Measurements from ENCODE around the gene ZBTB21. TPM values are rescaled to one million over a fixed set of nuclear protein-coding genes. Genes with fewer than 3 reads are reported as not detected.

The ZBTB21 gene
- total RNA-seq, 1 donor from 2014 or later: 8.4 TPM

DNA sequence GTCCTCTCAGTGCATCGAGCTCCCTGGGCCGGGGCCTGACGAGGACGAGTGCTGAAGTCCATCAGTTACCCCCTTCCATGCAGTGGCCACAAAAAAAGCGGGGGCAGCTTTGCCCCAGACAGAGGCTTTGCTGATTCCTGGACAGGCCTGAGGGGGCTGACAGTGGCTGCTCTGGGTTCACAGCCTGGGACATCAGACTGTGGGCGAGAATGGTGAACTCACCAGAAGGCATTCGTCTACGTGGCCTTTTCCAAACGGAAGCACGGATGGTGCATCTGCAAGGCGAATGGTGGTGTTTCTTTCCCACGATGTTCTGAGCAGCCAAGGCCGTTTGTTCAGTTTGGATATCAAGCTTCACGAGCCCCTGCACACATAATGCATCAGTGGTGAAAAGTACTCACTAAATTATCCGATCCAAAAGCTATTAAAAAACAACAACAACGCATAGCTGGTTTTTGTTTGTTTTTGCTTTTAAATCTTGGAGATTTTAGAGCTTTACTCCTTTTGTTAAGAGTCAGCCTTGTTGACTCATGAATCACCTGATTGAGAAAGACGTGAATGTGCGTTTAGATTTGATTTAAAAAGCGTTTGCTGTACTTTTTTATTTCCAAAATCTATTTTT is 6.3 kb upstream of the ZBTB21 start:
- TF ChIP-seq, protein P1, sequence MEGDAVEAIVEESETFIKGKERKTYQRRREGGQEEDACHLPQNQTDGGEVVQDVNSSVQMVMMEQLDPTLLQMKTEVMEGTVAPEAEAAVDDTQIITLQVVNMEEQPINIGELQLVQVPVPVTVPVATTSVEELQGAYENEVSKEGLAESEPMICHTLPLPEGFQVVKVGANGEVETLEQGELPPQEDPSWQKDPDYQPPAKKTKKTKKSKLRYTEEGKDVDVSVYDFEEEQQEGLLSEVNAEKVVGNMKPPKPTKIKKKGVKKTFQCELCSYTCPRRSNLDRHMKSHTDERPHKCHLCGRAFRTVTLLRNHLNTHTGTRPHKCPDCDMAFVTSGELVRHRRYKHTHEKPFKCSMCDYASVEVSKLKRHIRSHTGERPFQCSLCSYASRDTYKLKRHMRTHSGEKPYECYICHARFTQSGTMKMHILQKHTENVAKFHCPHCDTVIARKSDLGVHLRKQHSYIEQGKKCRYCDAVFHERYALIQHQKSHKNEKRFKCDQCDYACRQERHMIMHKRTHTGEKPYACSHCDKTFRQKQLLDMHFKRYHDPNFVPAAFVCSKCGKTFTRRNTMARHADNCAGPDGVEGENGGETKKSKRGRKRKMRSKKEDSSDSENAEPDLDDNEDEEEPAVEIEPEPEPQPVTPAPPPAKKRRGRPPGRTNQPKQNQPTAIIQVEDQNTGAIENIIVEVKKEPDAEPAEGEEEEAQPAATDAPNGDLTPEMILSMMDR (IDR thresholded peaks at IDR 0.05; ENCODE audit: unreplicated experiment): no peak
- H3K4me3 Mint-ChIP-seq (ENCODE audit: unreplicated experiment): no peak overlapping the region
- peaks cover 5% of the 10 kb centered on the region for H3K36me3 Mint-ChIP-seq (ENCODE audit: low read depth, unreplicated experiment)
- DNase-seq (ENCODE audit: low spot score): no peak
- no peak overlapping the region for H3K27ac Mint-ChIP-seq (ENCODE audit: unreplicated experiment)
- H3K27me3 Mint-ChIP-seq (ENCODE audit: unreplicated experiment): peaks cover 20% of the 10 kb centered on the region
- no peaks in the 10 kb centered on the region for H3K9me3 Mint-ChIP-seq (ENCODE audit: unreplicated experiment)
- peaks cover 2% of the 10 kb centered on the region for H3K4me1 Mint-ChIP-seq (ENCODE audit: unreplicated experiment)

DNA sequence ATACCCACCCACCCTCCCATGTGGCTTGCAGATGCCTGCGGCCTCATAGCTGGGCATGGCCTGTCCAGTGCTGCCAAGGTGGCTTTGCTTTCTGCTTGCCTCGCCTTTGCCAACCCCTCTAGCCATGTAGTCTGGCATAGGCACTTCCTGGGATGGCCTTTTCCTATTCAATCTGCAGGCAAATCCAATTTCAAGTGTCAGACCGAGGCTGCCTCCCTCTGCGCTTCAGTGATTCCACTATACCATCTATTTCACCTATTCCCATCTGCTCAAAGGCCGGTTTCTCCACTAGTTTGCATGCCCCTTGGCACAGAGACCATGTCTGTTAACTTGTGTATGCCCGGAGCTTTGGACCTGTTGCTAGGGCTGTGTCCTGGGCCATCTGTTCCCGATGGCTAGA is 3.8 kb upstream of the ZBTB21 start:
- Mint-ChIP-seq H3K27me3 (ENCODE audit: unreplicated experiment) (peaks cover 21% of the 10 kb centered on the region), H3K4me1 (ENCODE audit: unreplicated experiment) (peaks cover under 1% of the 10 kb centered on the region), H3K36me3 (ENCODE audit: low read depth, unreplicated experiment) (no peaks in the 10 kb centered on the region), H3K27ac (ENCODE audit: unreplicated experiment) (no peak overlapping the region), H3K9me3 (ENCODE audit: unreplicated experiment) (no peaks in the 10 kb centered on the region), H3K4me3 (ENCODE audit: unreplicated experiment) (no peak overlapping the region)
- DNase-seq (ENCODE audit: low spot score): no peak
- TF ChIP-seq, protein P1 (IDR thresholded peaks at IDR 0.05; ENCODE audit: unreplicated experiment): no peak

DNA sequence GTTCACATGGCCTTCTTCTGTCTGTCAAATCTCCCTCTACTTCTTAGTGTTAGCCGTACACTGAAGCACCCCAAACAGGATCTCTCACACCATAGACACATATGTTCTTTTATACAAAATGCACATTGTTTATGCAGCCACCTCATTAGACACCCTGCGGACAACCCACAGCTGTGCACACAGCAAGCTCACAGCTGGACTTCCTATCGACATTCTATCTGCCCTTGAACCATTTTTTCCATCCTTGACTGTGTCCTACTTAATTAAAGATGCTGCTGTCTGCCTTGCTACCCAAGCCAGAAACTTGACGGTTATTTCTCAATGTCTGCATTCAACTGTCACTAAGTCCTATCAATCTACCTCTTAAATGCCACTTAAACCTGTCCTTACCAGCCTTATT is 3.2 kb upstream of the ZBTB21 start:
- H3K27ac Mint-ChIP-seq (ENCODE audit: unreplicated experiment): no peak overlapping the region
- H3K9me3 Mint-ChIP-seq (ENCODE audit: unreplicated experiment): no peaks in the 10 kb centered on the region
- no peak for DNase-seq (ENCODE audit: low spot score)
- peaks cover 3% of the 10 kb centered on the region for H3K4me1 Mint-ChIP-seq (ENCODE audit: unreplicated experiment)
- no peaks in the 10 kb centered on the region for H3K36me3 Mint-ChIP-seq (ENCODE audit: low read depth, unreplicated experiment)
- TF ChIP-seq, protein P1 (IDR thresholded peaks at IDR 0.05; ENCODE audit: unreplicated experiment): no peak
- peaks cover 21% of the 10 kb centered on the region for H3K27me3 Mint-ChIP-seq (ENCODE audit: unreplicated experiment)
- H3K4me3 Mint-ChIP-seq (ENCODE audit: unreplicated experiment): no peak overlapping the region

DNA sequence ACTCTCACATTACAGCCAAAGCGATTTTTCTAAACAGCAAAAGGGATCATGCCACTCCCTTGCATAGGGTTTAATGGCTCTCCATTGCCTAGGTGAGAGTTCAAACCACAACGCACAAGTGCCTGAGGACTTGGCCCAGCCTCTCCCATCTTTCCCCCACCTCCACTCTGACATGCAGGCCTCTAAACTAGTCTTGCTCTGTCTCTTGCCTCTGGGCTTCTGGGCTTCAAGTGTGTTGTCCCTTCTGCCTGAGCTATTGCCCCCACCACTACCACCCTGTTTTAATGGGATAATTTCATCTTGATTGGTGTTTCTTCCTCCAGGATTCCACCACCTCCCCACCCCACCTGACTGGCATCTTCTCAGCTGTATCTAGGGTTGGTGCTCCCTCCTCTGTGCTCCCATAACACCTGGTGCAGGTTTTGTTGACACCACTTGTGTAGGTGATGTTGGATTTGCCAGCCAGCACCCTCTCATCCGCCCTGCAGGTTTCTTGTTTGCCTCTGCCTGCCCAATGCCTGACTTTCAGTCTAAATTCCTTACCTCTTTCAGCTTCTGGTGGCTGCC is 2.7 kb upstream of the ZBTB21 start:
- Mint-ChIP-seq H3K36me3 (ENCODE audit: low read depth, unreplicated experiment) (no peaks in the 10 kb centered on the region), H3K4me3 (ENCODE audit: unreplicated experiment) (no peak overlapping the region), H3K9me3 (ENCODE audit: unreplicated experiment) (no peaks in the 10 kb centered on the region), H3K27ac (ENCODE audit: unreplicated experiment) (no peak overlapping the region), H3K4me1 (ENCODE audit: unreplicated experiment) (peaks cover 3% of the 10 kb centered on the region), H3K27me3 (ENCODE audit: unreplicated experiment) (peaks cover 21% of the 10 kb centered on the region)
- DNase-seq (ENCODE audit: low spot score): no peak
- TF ChIP-seq, protein P1 (IDR thresholded peaks at IDR 0.05; ENCODE audit: unreplicated experiment): no peak

DNA sequence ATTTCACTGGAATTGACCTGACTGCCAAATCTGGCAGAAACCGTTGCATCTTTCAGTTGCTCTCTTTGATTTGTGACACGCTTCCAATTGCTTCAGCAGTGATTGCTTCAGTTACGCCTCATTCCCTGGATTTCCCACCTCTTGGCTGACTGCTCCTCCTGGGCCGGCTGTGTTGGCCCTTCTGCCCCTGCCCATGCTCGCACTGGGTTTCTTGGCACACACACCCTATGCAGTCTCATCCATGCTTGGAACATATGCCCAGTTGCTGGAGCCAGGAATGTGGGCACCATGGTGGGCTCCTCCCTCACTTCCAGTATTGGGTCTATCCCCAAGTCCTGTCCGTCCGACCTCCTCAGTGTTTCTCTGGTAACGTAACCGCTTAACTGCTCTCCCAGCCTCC is 2.2 kb upstream of the ZBTB21 start:
- Mint-ChIP-seq H3K9me3 (ENCODE audit: unreplicated experiment) (no peaks in the 10 kb centered on the region), H3K36me3 (ENCODE audit: low read depth, unreplicated experiment) (no peaks in the 10 kb centered on the region), H3K4me1 (ENCODE audit: unreplicated experiment) (peaks cover 3% of the 10 kb centered on the region), H3K27ac (ENCODE audit: unreplicated experiment) (no peak overlapping the region), H3K27me3 (ENCODE audit: unreplicated experiment) (peaks cover 21% of the 10 kb centered on the region), H3K4me3 (ENCODE audit: unreplicated experiment) (no peak overlapping the region)
- DNase-seq (ENCODE audit: low spot score): no peak
- TF ChIP-seq, protein P1 (IDR thresholded peaks at IDR 0.05; ENCODE audit: unreplicated experiment): no peak

Data from endothelial cell (in vitro differentiated cells).